ENCODE data around the gene PCDH9. TPM values are rescaled to one million over a fixed set of nuclear protein-coding genes. Genes with fewer than 3 reads are reported as not detected.

The PCDH9 gene
- polyA plus RNA-seq, 1 of the 3 experiments (the other 2 are of a cell fraction) = 1.3 TPM

GRCh38 chr13:67049744-67050143, 180.4 kb downstream of the PCDH9 start:
- Histone ChIP-seq H3K27ac (ENCODE audit: low read depth in 2 of 2, low read length in 1 of 2) (no peak overlapping the region), H3K9me2 (no peaks in the 10 kb centered on the region), H4K20me1 (ENCODE audit: insufficient read depth) (no peaks in the 10 kb centered on the region), H3K27me3 (ENCODE audit: insufficient read depth) (no peaks in the 10 kb centered on the region), H3K4me3 (ENCODE audit: low read depth in 2 of 2, low read length in 1 of 2) (no peak overlapping the region), H3K4me1 (ENCODE audit: control insufficient read depth in 1 of 2, insufficient read depth in 2 of 2, low read depth in 1 of 2, low read length in 1 of 2) (no peaks in the 10 kb centered on the region; a peak in 1 of 4 replicates), H3K79me2 (ENCODE audit: insufficient read depth) (no peaks in the 10 kb centered on the region), H3K9ac (no peak overlapping the region), H3K36me3 (replicated peaks in 1 of 2; ENCODE audit: control insufficient read depth in 1 of 2, insufficient read depth in 2 of 2, low read length in 1 of 2) (no peaks in the 10 kb centered on the region), H3F3A (replicated peaks; ENCODE audit: insufficient read depth) (no peaks in the 10 kb centered on the region), H3K9me3 (no peaks in the 10 kb centered on the region), H2AFZ (ENCODE audit: low read depth) (no peak overlapping the region), H3K4me2 (no peak overlapping the region)
- TF ChIP-seq SIN3A (IDR thresholded peaks at IDR 0.05; ENCODE audit: borderline replicate concordance, low read depth, low read length) = no peak
- TF ChIP-seq CTCF (IDR thresholded peaks at IDR 0.05) = no peak
- no peak for TF ChIP-seq ELF1 (IDR thresholded peaks at IDR 0.05)
- TF ChIP-seq REST (IDR thresholded peaks at IDR 0.05; ENCODE audit: low read depth, low read length) = no peak
- no peak for TF ChIP-seq IRF3 (IDR thresholded peaks at IDR 0.05; ENCODE audit: low read depth, low read length)
- no peak for TF ChIP-seq FOXJ3 (CRISPR knock-in tag; IDR thresholded peaks at IDR 0.05)
- TF ChIP-seq NFIC (IDR thresholded peaks at IDR 0.05; ENCODE audit: borderline replicate concordance) = no peak
- ChIA-PET POLR2A (no interaction called here), CTCF (no interaction called here)
- no peak for DNase-seq
- 94% methylated on average over 1 of the region's 1 CpG for WGBS (ENCODE audit: low lambda C conversion rate)

DNA sequence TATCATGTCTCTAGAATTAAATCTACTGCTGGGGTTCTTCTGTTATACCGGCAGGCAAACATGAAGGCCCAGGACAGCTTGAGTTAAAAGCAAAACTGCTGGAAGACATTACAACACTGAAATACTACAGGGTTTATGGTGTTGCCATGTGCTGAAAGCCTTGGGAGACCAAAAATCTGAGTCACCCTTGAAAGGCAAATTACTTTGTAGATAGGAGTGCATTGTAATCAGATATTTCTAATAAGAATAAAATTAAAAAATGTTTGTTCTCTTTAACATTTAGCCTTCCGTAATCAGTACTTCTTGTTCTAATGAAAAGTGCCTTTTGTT, 181.3 kb downstream of the PCDH9 start:
- Histone ChIP-seq H3K4me2 (no peak overlapping the region), H3K36me3 (replicated peaks in 1 of 2; ENCODE audit: control insufficient read depth in 1 of 2, insufficient read depth in 2 of 2, low read length in 1 of 2) (no peaks in the 10 kb centered on the region), H3K4me1 (ENCODE audit: control insufficient read depth in 1 of 2, insufficient read depth in 2 of 2, low read depth in 1 of 2, low read length in 1 of 2) (no peaks in the 10 kb centered on the region; a peak in 1 of 4 replicates), H3K9me2 (no peaks in the 10 kb centered on the region), H3K27me3 (ENCODE audit: insufficient read depth) (no peaks in the 10 kb centered on the region), H3K4me3 (ENCODE audit: low read depth in 2 of 2, low read length in 1 of 2) (no peak overlapping the region), H3F3A (replicated peaks; ENCODE audit: insufficient read depth) (no peaks in the 10 kb centered on the region), H3K79me2 (ENCODE audit: insufficient read depth) (no peaks in the 10 kb centered on the region), H3K9me3 (no peaks in the 10 kb centered on the region), H2AFZ (ENCODE audit: low read depth) (no peak overlapping the region), H4K20me1 (ENCODE audit: insufficient read depth) (no peaks in the 10 kb centered on the region), H3K27ac (ENCODE audit: low read depth in 2 of 2, low read length in 1 of 2) (peak overlapping the region in 1 of 2 experiments; percentile 46; a peak in 1 of 4 replicates), H3K9ac (no peak overlapping the region)
- WGBS (ENCODE audit: low lambda C conversion rate) = 89% methylated on average over 2 of the region's 2 CpGs
- TF ChIP-seq NFIC (IDR thresholded peaks at IDR 0.05; ENCODE audit: borderline replicate concordance) (no peak), FOSL2 (IDR thresholded peaks at IDR 0.05; ENCODE audit: borderline replicate concordance, low read depth) (0 out of 2 replicates have a peak, but pooled peaks have one; percentile 3)
- DNase-seq = no peak
- CTCF ChIA-PET = no interaction called here
- POLR2A ChIA-PET = no interaction called here

All from SK-N-SH (cell line).